ENCODE data around the gene HOMER3. TPM values are rescaled to one million over a fixed set of nuclear protein-coding genes. Genes with fewer than 3 reads are reported as not detected.

Gene HOMER3
- total RNA-seq, 2 experiments from 2014 or later: not detected

DNA sequence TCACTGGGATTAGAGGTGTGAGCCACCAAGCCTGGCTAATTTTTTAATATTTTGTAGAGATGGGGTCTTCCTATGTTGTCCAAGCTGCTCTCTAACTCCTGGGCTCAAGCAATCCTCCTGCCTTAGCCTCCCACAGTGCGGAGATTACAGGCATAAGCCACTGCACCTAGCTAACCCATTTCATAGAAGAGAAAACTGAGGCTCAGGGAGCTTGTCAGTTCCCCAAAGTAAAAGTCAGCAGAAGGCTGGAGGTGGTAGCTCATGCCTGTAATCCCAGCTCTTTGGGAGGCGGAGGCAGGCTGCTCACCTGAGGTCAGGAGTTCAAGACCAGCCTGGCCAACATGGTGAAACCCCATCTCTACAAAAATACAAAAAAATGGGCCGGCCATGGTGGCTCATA, 8.8 kb upstream of the HOMER3 start:
- H3K9me3 Mint-ChIP-seq: no peaks in the 10 kb centered on the region
- no peaks in the 10 kb centered on the region for H3K4me1 Mint-ChIP-seq (ENCODE audit: low read depth)
- no peaks in the 10 kb centered on the region for H3K36me3 Mint-ChIP-seq (ENCODE audit: low read depth)
- DNase-seq: no peak
- CTCF ChIA-PET: no interaction called here
- no peak overlapping the region for H3K4me3 Mint-ChIP-seq
- H3K27me3 Mint-ChIP-seq (ENCODE audit: low read depth): peaks cover 3% of the 10 kb centered on the region
- intact Hi-C loops (cut with micrococcal nuclease): no loop called here
- no peak overlapping the region for H3K27ac Mint-ChIP-seq

GRCh38 chr19:18948976-18949356, 7.9 kb upstream of the HOMER3 start:
- intact Hi-C loops (cut with micrococcal nuclease): no loop called here
- no peak for DNase-seq
- CTCF ChIA-PET: interaction anchor here (1.0 kb wide), 1 partner anchor 11 kb away, joined by 4 read pairs; no protein-coding TSS in a partner anchor
- Mint-ChIP-seq H3K9me3 (no peaks in the 10 kb centered on the region), H3K27me3 (ENCODE audit: low read depth) (peaks cover 3% of the 10 kb centered on the region), H3K4me1 (ENCODE audit: low read depth) (no peaks in the 10 kb centered on the region), H3K27ac (no peak overlapping the region), H3K36me3 (ENCODE audit: low read depth) (no peaks in the 10 kb centered on the region), H3K4me3 (no peak overlapping the region)

GRCh38 chr19:18948075-18948975, 7.3 kb upstream of the HOMER3 start:
- H3K4me1 Mint-ChIP-seq (ENCODE audit: low read depth): no peaks in the 10 kb centered on the region
- no peak for DNase-seq
- intact Hi-C loops (cut with micrococcal nuclease): no loop called here
- CTCF ChIA-PET: interaction anchor here (0.6 to 1.1 kb wide), 5 partner anchors 11 to 205 kb away, joined by 3 to 5 read pairs (median 4); partner anchors contain the start of gene COMP
- H3K36me3 Mint-ChIP-seq (ENCODE audit: low read depth): no peaks in the 10 kb centered on the region
- H3K4me3 Mint-ChIP-seq: no peak overlapping the region
- no peak overlapping the region for H3K27ac Mint-ChIP-seq
- peaks cover 3% of the 10 kb centered on the region for H3K27me3 Mint-ChIP-seq (ENCODE audit: low read depth)
- H3K9me3 Mint-ChIP-seq: no peaks in the 10 kb centered on the region

- CTCF ChIA-PET: interaction anchor here (0.5 kb wide), 1 partner anchor 169 kb away, joined by 4 read pairs; no protein-coding TSS in a partner anchor
- Mint-ChIP-seq H3K4me3 (no peak overlapping the region), H3K4me1 (ENCODE audit: low read depth) (no peaks in the 10 kb centered on the region), H3K27me3 (ENCODE audit: low read depth) (peaks cover 12% of the 10 kb centered on the region), H3K27ac (no peak overlapping the region), H3K9me3 (no peaks in the 10 kb centered on the region), H3K36me3 (ENCODE audit: low read depth) (no peaks in the 10 kb centered on the region)
- intact Hi-C loops (cut with micrococcal nuclease): no loop called here
- DNase-seq: no peak
These were observed 5.9 kb upstream of the HOMER3 start for GRCh38 chr19:18946918-18947317.

DNA sequence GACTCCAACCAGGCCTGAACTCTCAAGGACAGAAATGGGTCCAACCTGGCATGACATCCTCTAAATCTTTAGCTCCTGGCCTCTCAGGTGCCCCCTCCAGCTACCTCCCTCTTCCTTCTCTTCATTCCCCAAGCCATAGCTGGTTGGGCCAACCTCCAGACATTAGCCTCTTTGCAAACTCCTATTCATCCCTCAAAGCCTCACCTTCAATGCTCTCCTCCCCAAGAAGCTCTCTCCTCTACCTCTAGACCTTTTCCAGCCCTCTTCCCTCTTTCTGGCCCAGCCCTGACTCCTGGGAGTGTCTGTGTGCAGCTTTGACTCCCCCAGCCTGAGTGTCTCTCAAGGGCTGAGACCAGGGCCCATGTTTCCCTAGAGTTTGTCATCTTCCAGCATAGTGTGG, 5.3 kb upstream of the HOMER3 start:
- Mint-ChIP-seq H3K4me1 (ENCODE audit: low read depth) (peaks cover 3% of the 10 kb centered on the region), H3K27me3 (ENCODE audit: low read depth) (peaks cover 17% of the 10 kb centered on the region), H3K4me3 (no peak overlapping the region), H3K9me3 (no peaks in the 10 kb centered on the region), H3K36me3 (ENCODE audit: low read depth) (no peaks in the 10 kb centered on the region), H3K27ac (no peak overlapping the region)
- DNase-seq: no peak
- CTCF ChIA-PET: no interaction called here
- intact Hi-C loops (cut with micrococcal nuclease): no loop called here

- Mint-ChIP-seq H3K4me3 (no peak overlapping the region), H3K27ac (no peak overlapping the region), H3K27me3 (ENCODE audit: low read depth) (peaks cover 20% of the 10 kb centered on the region), H3K9me3 (no peaks in the 10 kb centered on the region), H3K4me1 (ENCODE audit: low read depth) (peaks cover 6% of the 10 kb centered on the region), H3K36me3 (ENCODE audit: low read depth) (no peaks in the 10 kb centered on the region)
- no peak for DNase-seq
- intact Hi-C loops (cut with micrococcal nuclease): no loop called here
- CTCF ChIA-PET: interaction anchor here (0.9 kb wide), 1 partner anchor 115 kb away, joined by 3 read pairs; no protein-coding TSS in a partner anchor
These were observed 4.3 kb upstream of the HOMER3 start for GRCh38 chr19:18945297-18945696.

GRCh38 chr19:18943465-18943864, 2.4 kb upstream of the HOMER3 start:
- no peak overlapping the region for H3K27ac Mint-ChIP-seq
- H3K9me3 Mint-ChIP-seq: no peaks in the 10 kb centered on the region
- peaks cover 9% of the 10 kb centered on the region for H3K4me1 Mint-ChIP-seq (ENCODE audit: low read depth)
- no peak for DNase-seq
- H3K36me3 Mint-ChIP-seq (ENCODE audit: low read depth): no peaks in the 10 kb centered on the region
- intact Hi-C loops (cut with micrococcal nuclease): no loop called here
- peaks cover 29% of the 10 kb centered on the region for H3K27me3 Mint-ChIP-seq (ENCODE audit: low read depth)
- H3K4me3 Mint-ChIP-seq: no peak overlapping the region
- CTCF ChIA-PET: no interaction called here

DNA sequence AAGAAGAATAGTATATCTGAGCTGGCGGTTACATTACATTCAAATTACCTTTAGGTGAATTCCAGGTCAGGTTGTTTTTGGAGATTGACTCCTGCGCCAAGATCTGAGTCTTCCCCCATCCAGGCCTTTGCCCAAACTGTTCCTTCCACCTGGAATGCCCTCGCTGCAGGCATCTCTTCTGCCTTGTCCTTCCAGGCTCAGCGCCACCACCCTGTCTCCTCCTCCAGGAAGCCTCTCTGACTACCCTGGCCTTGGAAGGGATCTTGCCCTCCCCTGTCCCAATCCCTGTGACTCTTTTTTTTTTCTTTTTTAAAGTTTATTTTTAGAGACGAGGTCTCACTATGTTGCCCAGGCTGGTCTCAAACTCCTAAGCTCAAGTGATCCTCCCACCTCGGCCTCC, 1.7 kb upstream of the HOMER3 start:
- Mint-ChIP-seq H3K4me1 (ENCODE audit: low read depth) (peaks cover 9% of the 10 kb centered on the region), H3K27me3 (ENCODE audit: low read depth) (peaks cover 29% of the 10 kb centered on the region), H3K27ac (no peak overlapping the region), H3K9me3 (no peaks in the 10 kb centered on the region), H3K36me3 (ENCODE audit: low read depth) (no peaks in the 10 kb centered on the region), H3K4me3 (no peak overlapping the region)
- DNase-seq: no peak
- intact Hi-C loops (cut with micrococcal nuclease): no loop called here
- CTCF ChIA-PET: no interaction called here

DNA sequence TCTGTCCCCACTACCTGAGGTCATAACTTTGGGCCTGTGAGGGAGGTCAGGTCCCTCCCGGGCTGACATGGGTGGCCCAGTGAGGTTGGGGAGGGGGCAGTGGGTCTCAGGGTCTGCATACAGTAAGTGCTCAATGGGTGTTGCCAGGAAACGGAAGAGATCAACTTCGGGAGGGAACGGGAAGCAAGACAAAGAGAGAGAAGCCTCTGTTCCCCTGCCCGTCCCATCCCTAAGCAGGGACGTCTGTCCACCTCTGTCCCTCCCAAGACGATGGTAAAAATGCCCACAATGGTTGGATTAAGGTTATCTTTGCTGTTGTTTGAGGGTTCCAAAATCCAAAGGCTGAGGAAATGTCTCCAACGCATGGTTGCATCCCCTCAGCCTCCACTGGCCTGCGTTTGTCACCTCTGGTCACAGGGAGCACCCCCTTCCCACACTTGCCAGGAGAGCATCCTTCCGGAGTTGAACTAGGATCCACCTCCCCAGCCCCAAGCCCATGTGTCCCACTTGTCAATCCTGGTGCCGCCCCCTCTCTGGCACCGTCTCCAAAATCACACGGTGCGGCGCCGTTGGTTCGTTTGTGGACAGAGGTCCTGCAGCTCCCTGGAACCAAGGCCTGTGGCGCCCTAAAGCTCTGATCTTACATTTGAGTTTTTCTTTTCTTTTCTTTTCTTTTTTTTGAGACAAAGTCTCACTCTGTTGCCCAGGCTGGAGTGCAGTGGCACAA, 774 bp upstream of the HOMER3 start:
- H3K4me1 Mint-ChIP-seq (ENCODE audit: low read depth): peaks cover 9% of the 10 kb centered on the region
- no peaks in the 10 kb centered on the region for H3K36me3 Mint-ChIP-seq (ENCODE audit: low read depth)
- no peak overlapping the region for H3K27ac Mint-ChIP-seq
- intact Hi-C loops (cut with micrococcal nuclease): loop anchor here (1.0 kb wide), 1 partner anchor 22 kb away; the partner anchor contains the start of genes COPE and DDX49
- CTCF ChIA-PET: no interaction called here
- DNase-seq: no peak
- no peaks in the 10 kb centered on the region for H3K9me3 Mint-ChIP-seq
- peaks cover 29% of the 10 kb centered on the region for H3K27me3 Mint-ChIP-seq (ENCODE audit: low read depth)
- peak overlapping the region; percentile 30 for H3K4me3 Mint-ChIP-seq

DNA sequence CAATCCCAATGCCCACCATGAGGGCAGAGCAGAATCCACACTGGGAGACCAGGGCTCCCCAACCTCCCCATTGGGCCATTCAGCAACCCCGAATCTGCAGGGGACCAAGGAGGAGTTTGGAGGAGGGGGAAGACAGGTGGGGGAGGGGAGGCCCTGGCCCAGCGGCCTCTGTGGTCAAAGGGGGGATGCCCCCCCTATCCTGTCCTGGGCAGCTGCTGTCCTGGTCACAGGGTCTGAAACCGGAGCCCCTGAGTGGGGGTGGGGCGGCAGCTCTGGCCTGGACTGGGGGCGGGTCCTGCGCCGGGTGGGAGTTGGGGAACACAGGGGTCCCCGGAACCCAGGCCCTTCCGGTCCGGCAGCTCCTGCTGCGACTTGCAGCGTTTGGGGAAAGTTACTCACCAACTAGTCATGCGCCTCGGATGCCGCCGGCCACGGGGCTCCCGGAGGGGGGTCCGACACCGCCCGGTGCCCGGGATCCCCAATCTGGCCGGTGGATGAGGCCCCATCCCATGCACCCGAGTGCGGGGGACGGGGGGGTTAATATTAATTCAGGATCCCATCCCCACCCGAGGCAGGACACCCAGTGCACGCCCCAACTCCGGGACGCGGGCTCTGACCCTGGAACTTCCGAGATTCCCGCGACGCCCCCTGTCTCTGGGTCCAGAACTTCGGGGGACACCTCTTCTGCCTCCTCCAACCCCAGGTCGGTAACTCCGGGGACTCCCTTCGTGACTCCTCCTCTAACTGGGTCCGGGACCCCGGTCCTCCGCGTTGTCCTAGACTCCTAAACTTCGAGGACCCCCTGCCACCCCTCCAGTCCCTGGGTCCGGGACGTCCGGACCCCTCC, 872 bp downstream of the HOMER3 start:
- DNase-seq: no peak
- H3K27ac Mint-ChIP-seq: no peak overlapping the region
- peaks cover 26% of the 10 kb centered on the region for H3K27me3 Mint-ChIP-seq (ENCODE audit: low read depth)
- H3K4me3 Mint-ChIP-seq: peak overlapping the region; percentile 40
- H3K9me3 Mint-ChIP-seq: no peaks in the 10 kb centered on the region
- CTCF ChIA-PET: no interaction called here
- intact Hi-C loops (cut with micrococcal nuclease): no loop called here
- peaks cover 9% of the 10 kb centered on the region for H3K4me1 Mint-ChIP-seq (ENCODE audit: low read depth)
- no peaks in the 10 kb centered on the region for H3K36me3 Mint-ChIP-seq (ENCODE audit: low read depth)

DNA sequence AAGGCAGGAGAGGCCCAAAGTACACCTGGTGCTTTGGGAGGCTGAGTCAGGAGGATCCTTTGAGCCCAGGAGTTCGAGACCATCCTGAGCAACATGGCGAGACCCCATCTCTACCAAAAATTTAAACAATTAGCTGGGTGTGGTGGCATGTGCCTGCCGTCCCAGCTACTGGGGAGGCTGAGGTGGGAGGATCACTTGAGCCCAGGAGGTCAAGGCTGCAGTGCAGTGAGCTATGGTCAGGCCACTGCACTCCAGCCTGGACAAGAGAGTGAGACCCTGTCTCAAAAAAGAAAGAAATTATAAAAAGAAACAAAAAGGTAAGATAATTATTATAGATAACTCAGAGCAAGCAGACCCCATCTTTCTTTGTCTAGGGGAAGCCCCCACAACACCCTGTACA, 1.9 kb downstream of the HOMER3 start:
- CTCF ChIA-PET: no interaction called here
- intact Hi-C loops (cut with micrococcal nuclease): no loop called here
- no peaks in the 10 kb centered on the region for H3K36me3 Mint-ChIP-seq (ENCODE audit: low read depth)
- H3K27ac Mint-ChIP-seq: no peak overlapping the region
- H3K4me1 Mint-ChIP-seq (ENCODE audit: low read depth): peaks cover 9% of the 10 kb centered on the region
- no peaks in the 10 kb centered on the region for H3K9me3 Mint-ChIP-seq
- no peak overlapping the region for H3K4me3 Mint-ChIP-seq
- H3K27me3 Mint-ChIP-seq (ENCODE audit: low read depth): peaks cover 28% of the 10 kb centered on the region
- no peak for DNase-seq

GRCh38 chr19:18933297-18933696, 7.7 kb downstream of the HOMER3 start:
- H3K4me3 Mint-ChIP-seq: no peak overlapping the region
- DNase-seq: no peak
- H3K4me1 Mint-ChIP-seq (ENCODE audit: low read depth): peaks cover 5% of the 10 kb centered on the region
- no peak overlapping the region for H3K27ac Mint-ChIP-seq
- no peaks in the 10 kb centered on the region for H3K36me3 Mint-ChIP-seq (ENCODE audit: low read depth)
- CTCF ChIA-PET: no interaction called here
- H3K27me3 Mint-ChIP-seq (ENCODE audit: low read depth): peaks cover 10% of the 10 kb centered on the region
- intact Hi-C loops (cut with micrococcal nuclease): no loop called here
- no peaks in the 10 kb centered on the region for H3K9me3 Mint-ChIP-seq
